Endothelial cell (in vitro differentiated cells): Measurements from ENCODE around the gene CPN1. TPM values are rescaled to one million over a fixed set of nuclear protein-coding genes. Genes with fewer than 3 reads are reported as not detected.
A peak's percentile ranks its signal among the peaks of the same experiment; 100 is the strongest.
"Not testable (repeated sequence)": the region's sequence is repeated elsewhere in the genome, so short reads cannot be mapped to it uniquely, and the experiment has no call there.

Experiments used
- DNase-seq: peaks from one replicate; pipeline ENCODE4 v3.0.0; 2021; ENCODE audit warnings: low spot score
- H3K27ac Mint-ChIP-seq: one replicate; pipeline ENCODE4 v1.8.0; 2021; ENCODE audit warnings: mixed read lengths, inconsistent platforms; ENCODE audit not compliant: unreplicated experiment
- H3K27me3 Mint-ChIP-seq: one replicate; pipeline ENCODE4 v1.8.0; 2021; ENCODE audit warnings: mild to moderate bottlenecking, moderate library complexity, mixed read lengths, inconsistent platforms; ENCODE audit not compliant: unreplicated experiment
- H3K36me3 Mint-ChIP-seq: one replicate; pipeline ENCODE4 v1.8.0; 2021; ENCODE audit warnings: mild to moderate bottlenecking, low read depth, mixed read lengths, inconsistent platforms; ENCODE audit not compliant: unreplicated experiment
- H3K4me1 Mint-ChIP-seq: one replicate; pipeline ENCODE4 v1.8.0; 2021; ENCODE audit warnings: mild to moderate bottlenecking, mixed read lengths, inconsistent platforms; ENCODE audit not compliant: unreplicated experiment
- H3K4me3 Mint-ChIP-seq: one replicate; pipeline ENCODE4 v1.8.0; 2021; ENCODE audit warnings: mild to moderate bottlenecking, mixed read lengths, inconsistent platforms; ENCODE audit not compliant: unreplicated experiment
- H3K9me3 Mint-ChIP-seq: one replicate; pipeline ENCODE4 v1.8.0; 2021; ENCODE audit warnings: mixed read lengths, inconsistent platforms; ENCODE audit not compliant: unreplicated experiment
- total RNA-seq: library from RNA; stranded (reverse); fragmentation: NEBNext Ultra II Directional; extraction: Animal tissue kit (Norgen Biotek cat#: 25700); gene quantifications from one replicate; pipeline ENCODE4 v1.2.1, GENCODE V29; 2021; ENCODE audit not compliant: unreplicated experiment
- TF ChIP-seq, protein P1 (sequence below): fragments of 200-600 bp; sonication (generic); IDR thresholded peaks from one replicate; pipeline ENCODE4 v1.5.0; 2021; ENCODE audit warnings: antibody characterized with exemption; ENCODE audit not compliant: unreplicated experiment

The CPN1 gene
- total RNA-seq, 1 donor from 2014 or later: not detected

DNA sequence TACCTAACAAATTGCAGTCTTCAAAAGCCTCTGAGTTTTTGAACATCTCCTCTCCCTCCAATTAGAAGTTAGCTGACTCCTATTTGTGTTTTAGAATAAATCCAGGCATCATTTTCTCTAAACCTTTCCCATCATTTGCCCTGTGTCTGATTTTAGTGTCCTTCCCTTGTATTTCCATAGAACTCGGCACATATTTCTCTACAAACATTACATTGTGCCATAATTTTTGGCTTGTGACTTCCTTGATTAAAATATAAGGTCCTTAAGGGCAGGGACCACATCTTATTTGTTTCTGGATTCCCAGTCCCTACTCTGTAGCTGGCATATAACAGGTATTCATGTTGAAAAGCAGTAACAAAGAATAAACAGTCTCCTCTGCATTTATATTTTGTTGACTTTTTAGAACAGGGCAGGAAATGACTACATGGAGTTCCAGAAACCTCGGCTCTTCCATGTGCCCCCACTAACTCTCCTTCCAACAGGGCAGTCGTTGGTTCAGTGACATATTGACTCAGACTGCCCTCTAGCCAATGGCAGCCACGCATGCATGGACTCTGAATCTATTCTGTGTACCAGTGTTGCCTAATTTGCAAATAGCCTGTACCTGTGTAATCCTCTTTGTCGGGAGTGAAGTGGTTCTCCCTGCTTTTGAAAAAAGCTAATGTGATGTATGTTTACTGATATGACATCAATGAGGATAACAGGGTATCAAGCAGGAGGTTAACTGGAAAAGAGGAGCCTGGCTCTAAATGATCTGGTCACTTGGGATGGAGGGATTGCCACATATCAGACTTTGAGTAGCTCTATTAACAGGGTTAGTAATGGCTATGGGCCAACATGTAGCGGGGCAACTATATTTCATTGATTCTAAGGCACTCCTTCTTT lies 19.8 kb upstream of the CPN1 start:
- TF ChIP-seq, protein P1, sequence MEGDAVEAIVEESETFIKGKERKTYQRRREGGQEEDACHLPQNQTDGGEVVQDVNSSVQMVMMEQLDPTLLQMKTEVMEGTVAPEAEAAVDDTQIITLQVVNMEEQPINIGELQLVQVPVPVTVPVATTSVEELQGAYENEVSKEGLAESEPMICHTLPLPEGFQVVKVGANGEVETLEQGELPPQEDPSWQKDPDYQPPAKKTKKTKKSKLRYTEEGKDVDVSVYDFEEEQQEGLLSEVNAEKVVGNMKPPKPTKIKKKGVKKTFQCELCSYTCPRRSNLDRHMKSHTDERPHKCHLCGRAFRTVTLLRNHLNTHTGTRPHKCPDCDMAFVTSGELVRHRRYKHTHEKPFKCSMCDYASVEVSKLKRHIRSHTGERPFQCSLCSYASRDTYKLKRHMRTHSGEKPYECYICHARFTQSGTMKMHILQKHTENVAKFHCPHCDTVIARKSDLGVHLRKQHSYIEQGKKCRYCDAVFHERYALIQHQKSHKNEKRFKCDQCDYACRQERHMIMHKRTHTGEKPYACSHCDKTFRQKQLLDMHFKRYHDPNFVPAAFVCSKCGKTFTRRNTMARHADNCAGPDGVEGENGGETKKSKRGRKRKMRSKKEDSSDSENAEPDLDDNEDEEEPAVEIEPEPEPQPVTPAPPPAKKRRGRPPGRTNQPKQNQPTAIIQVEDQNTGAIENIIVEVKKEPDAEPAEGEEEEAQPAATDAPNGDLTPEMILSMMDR: no peak
- H3K27me3 Mint-ChIP-seq: no peaks in the 10 kb centered on the region
- H3K36me3 Mint-ChIP-seq: peaks cover 3% of the 10 kb centered on the region
- DNase-seq: no peak
- no peak overlapping the region for H3K4me3 Mint-ChIP-seq
- no peaks in the 10 kb centered on the region for H3K9me3 Mint-ChIP-seq
- H3K4me1 Mint-ChIP-seq: peaks cover 7% of the 10 kb centered on the region
- H3K27ac Mint-ChIP-seq: no peak overlapping the region

DNA sequence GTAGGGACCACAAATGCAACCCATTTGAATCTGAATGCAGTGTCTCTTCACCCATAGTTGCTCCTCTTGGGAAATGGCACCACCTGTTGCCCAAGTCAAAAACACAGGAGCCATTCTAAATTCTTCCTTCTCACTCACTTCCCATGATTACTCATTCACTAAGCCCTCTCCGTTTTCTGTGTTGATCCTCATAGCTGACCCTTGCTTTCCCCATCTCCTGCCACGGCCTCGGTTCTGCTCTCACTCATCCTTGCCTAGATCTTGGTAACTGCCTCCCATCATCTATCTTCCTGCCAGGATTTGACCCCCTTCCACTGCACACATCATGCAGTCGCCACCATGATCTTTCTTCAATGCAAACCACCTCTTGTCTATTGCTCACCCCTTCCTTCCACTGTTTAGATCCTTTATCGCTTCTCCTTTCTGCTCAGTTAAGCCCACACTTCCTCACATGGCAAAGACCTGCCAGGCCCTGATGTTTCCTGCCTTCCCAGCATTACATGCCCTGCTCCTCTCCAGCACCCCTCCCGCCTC lies 19.0 kb upstream of the CPN1 start:
- no peaks in the 10 kb centered on the region for H3K9me3 Mint-ChIP-seq
- DNase-seq: no peak

DNA sequence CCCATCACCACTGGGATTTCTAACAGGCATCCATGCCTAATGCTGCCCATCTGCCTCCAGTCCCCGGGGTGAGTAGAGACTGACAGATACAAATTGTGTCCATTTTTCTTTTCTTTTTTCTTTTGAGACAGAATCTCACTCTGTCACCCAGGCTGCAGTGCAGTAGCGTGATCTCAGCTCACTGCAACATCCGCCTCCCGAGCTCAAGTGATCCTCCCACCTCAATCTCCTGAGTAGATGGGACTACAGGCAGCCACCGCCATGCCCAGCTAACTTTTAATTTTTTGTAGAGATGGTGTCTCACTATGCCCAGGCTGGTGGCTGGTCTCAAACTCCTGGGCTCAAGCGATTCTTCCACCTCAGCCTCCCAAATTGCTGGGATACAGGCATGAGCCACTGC lies 7.6 kb upstream of the CPN1 start:
- TF ChIP-seq, protein P1: no peak
- DNase-seq: no peak
- Mint-ChIP-seq H3K36me3 (no peaks in the 10 kb centered on the region), H3K4me1 (no peaks in the 10 kb centered on the region), H3K9me3 (no peaks in the 10 kb centered on the region), H3K27ac (no peak overlapping the region), H3K4me3 (no peak overlapping the region), H3K27me3 (no peaks in the 10 kb centered on the region)

More for the DNA sequence above, 19.0 kb upstream of the CPN1 start:
- peaks cover 3% of the 10 kb centered on the region for H3K36me3 Mint-ChIP-seq
- H3K4me1 Mint-ChIP-seq: peaks cover 7% of the 10 kb centered on the region
- no peak overlapping the region for H3K4me3 Mint-ChIP-seq
- TF ChIP-seq, protein P1: no peak
- H3K27me3 Mint-ChIP-seq: no peaks in the 10 kb centered on the region
- peak overlapping the region; percentile 54 for H3K27ac Mint-ChIP-seq

DNA sequence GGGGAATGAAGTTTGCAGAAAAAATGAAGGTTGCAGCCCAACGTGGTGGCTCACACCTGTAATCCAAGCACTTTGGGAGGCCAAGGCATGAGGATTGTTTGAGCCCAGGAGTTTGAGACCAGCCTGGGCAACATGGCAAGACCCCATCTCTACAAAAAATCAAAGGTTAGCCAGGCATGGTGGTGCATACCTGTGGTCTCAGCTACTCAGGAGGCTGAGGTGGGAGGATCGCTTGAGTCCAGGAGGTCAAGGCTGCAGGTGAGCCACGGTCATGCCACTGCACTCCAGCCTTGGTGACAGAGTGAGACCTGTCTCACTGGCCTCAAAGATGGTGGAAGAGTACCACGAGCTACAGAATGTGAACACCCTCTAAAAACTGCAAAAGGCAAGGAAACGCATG lies 5.0 kb upstream of the CPN1 start:
- not testable (repeated sequence) for H3K27me3 Mint-ChIP-seq, H3K4me3 Mint-ChIP-seq, H3K27ac Mint-ChIP-seq, H3K9me3 Mint-ChIP-seq, DNase-seq, H3K36me3 Mint-ChIP-seq, H3K4me1 Mint-ChIP-seq

DNA sequence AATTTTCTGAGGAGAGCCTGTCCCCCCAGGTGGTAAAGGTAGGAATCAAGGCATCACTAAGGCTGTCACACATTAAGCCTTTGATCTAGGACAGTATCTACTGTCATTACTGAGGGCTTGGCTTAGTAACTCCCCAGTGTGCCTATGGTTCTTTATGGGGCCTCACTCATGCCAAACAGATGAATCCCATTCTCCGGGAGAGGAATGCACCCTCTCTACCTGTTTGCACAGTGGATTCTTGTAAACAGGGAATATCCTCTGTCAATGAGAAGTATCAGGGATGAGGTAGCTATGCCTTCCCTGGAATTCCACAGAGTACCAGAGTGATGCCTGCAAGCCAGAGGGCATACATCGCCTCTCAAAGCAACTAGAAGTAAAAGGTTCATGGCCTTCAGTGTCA lies 3.9 kb upstream of the CPN1 start:
- Mint-ChIP-seq H3K4me3 (no peak overlapping the region), H3K36me3 (no peaks in the 10 kb centered on the region), H3K27me3 (no peaks in the 10 kb centered on the region), H3K27ac (no peak overlapping the region), H3K9me3 (no peaks in the 10 kb centered on the region), H3K4me1 (peaks cover 3% of the 10 kb centered on the region)
- TF ChIP-seq, protein P1: no peak
- no peak for DNase-seq
